Effector CD8-positive, alpha-beta T cell (primary cell): ENCODE results near the gene PNPT1.
"Not testable (repeated sequence)": the region's sequence is repeated elsewhere in the genome, so short reads cannot be mapped to it uniquely, and the experiment has no call there.

ENCODE experiments used
- DNase-seq: peaks from one replicate; lab custom pipeline; 2025; lab: John Stamatoyannopoulos, UW
- total RNA-seq, 4 experiments: gene quantifications; one replicate each; lab custom pipeline; 2026; lab: John Stamatoyannopoulos, UW

The PNPT1 gene
- 34.9 to 94.9 (median 44.9) reads per million in 4 experiments for total RNA-seq

DNA sequence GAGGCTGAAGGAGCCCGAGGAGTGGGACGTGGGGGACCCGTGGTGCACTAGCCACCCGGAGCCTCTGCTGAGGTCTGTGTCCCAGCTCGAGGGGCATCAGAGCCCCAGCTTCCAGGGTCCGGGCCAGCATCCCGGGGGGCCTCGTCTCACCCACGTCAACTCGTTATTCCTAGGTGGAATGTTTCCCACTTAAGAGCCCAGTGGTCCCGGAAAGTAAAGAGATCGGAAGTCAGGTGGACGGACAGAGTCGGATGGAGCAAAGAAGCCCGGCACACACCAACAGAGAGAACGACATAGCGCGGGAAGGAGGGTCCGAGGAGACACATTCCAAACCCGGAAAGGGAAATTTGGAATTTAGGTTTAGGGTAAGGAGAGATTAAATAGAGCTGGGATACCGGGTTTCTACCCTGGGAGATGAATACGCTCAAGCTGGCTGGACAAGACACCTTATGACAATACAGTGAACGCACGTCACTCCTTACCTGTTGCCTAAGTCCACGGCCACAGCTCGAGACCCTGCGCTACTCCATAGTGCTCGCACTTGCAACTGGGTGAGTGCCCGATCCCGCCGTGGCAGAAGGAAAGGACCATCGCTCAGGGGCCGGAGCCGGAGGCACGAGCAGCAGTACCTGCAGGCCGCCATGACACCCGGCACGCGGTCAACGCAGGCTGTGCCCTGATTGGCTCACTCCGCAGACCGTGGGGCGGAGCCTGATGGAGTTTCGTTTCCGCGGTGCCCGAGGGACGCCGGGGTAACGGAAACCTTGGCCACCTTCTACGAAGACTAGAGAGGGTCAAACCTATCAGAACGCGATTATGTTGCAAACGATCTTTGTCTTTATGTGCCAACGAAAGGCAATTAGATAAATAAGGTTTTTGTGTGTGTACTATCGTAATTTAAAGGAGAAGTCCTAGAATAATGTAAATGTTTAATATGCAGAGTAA, at the start of gene PNPT1:
Gene PNPT1 (minus strand): TSS at position 664 of the 945 bp plus-strand sequence. CDS start 21 bp downstream, at position 643.
- DNase-seq = peak; percentile 84

DNA sequence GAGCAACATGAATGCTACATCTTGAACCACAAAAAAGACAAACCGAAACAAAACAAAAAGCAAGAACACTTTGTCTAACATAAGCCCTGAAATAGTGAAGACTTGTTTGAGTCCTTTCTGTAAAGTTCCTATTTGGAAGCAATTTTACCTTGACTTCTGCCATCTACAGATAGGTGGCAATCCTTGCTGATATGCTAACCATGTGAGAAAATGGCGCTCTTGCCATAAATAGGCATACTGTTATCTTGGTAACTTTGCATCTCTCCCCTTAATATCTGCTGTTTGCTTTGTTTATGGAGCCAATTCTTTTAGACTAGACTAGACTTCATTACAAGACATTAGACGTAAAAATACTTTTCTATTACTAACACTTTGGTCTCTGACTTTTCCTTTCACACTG, 49.4 kb upstream of the PNPT1 start:
- no peak for DNase-seq

DNA sequence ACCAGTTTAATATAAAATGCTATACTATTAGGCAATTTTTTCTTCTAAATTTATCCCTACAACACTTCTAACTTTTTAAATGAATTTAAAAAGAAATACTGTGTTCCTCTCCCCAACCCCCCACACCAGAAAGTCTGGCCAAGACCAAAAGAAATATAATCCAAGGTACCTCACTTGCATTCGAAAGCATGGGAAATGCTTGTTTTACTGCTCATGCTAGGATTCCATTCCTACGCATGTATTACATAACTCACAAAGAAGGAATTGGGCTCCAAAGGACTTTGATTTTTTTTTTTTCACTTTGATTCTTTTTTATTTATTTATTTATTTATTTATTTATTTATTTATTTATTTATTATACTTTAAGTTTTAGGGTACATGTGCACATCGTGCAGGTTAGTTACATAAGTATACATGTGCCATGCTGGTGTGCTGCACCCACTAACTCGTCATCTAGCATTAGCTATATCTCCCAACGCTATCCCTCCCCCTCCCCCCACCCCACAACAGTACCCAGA, 42.4 kb upstream of the PNPT1 start:
- not testable (repeated sequence) for DNase-seq

DNA sequence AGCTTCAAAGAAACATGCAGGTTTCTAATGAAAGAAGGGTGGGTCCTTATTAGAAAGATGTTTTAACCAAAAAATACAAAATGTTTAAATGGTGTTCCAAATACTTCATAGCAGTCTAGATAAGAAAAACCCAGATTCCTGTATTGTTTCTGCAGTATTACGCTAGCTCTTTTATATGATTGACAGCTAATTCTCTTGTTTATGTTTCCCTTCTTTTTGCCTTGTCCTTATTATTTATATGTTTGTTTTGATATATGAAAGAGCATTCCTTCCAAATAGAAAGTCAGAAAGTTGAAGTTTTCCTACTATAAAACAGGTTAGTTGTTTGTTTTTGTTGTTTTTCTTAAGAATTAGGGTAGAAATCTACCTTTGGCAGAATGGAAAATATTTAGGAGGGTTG, 41.1 kb upstream of the PNPT1 start:
- DNase-seq = no peak

DNA sequence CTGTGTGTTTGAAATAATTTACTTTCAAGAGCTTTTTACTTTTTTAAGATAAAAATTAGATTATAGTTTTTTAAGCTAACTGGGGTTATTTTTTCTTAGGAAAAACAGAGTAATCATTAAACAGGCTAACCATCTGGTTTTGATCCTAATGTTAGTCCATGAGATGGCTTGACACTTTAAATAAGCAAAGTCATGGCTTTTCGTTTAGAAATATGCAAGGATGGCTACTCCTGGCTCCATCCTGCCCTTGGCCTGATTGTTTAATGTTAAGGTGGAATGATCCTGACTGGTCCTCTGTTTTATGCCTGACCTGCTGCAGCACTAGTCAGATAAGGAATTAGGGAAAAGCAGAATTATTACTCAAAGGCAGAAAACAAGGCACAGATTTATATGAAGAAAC, 39.7 kb upstream of the PNPT1 start:
- DNase-seq = no peak

DNA sequence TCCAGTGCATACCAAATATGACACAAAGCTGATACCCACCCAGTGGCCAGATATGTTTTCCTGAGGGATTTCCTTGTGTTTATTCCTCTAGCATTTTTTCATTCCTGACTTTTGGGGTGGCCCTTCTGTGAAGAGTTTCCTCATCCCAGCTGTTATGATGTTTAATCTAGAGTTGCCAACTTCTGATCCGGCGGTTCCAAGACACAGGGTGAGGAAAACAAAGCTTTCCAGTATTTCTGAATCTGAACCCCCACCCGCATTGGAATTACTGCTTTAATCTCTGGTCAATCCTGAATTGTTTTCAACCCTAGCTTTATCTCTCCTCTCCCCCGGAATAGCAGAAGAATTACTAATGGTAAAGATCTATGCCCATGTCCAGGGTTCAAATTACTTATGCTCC, 39.2 kb upstream of the PNPT1 start:
- DNase-seq = no peak

DNA sequence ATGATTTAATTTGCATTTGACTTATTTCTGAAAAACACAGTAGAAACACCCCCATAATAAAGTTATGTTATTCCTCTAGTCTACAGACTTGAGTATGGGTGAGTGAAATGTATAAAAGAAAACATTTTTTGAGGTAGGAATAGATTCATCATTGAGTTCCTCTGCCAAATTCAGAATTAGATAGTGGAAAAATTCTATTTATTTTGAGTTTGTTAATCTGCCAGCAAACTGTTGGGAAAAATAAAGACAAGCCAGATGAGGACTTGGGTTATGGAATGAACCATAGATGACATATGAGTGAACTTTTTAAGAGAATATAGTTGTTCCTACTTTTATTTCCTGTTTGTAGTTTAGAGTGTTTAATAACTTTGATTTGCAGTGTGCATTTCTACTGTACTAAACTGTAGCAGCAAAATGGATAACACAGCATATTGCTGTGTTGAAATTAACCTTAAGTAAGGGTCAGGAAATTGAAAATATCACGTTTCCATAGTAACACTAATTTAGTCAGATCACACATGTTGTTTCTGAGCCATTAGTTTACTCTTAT, 35.6 kb upstream of the PNPT1 start:
- no peak for DNase-seq

DNA sequence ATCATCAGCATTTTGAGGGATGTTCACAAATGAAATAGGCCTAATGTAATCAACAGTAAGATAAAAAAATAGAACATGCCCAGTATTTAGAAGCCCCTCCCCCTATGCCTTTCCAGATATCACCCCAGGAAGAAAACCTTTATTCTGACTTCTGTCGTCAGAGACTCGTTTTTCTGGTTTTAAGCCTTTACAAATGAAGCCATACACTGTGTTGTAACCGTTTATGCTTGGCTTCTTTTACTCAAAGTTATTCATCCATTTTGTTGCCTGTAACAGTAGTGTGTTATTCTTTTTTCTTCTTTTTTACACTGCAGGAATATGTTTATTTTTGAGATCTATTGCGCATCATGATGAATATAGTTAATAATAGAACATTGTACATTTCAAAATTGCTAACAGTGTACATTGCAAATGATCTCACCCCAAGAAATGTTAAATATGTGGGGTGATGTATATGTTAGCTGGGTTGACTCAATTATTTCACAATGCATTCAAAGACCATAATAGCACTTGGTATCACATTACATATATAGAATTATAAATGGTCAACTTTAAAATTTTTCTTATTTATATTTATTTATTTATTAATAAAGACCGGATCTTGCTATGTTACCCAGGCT, 28.1 kb upstream of the PNPT1 start:
- no peak for DNase-seq

DNA sequence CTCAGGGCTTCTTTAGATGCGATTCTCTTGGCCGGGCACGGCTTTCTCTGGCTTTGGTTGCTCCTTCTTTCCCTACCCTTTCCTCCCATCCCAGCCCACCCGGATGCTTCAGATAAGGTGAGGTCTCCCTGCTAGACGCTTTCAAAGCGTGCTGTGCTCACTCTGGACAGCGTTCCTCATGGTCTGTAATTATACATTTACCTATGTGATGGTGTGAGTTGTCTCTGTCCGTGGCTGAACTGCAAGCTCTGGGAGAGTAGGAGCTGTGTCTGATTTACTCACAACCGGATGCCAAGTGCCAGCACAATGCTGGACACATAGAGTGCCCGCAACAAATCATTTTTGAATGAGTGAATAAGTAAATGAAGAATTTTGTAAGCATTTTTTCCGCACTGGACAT, 26.8 kb upstream of the PNPT1 start:
- no peak for DNase-seq

DNA sequence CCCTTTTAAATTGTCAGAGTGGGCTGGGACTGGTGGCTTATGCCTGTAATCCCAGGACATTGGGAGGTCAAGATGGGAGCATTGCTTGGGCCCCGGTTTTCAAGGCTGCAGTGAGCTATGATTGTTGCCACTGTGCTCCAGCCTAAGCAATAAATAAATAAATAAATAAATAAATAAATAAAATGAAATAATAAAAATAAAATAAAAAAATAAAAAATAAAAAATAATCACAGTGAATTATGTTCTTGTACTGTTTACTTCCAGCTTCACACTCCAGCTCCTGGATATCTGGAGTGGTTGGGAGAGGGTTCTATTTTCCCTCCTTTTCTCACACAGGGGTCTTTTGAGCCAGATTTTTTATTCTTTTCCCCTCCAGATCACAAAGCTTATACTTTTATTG, 26.2 kb upstream of the PNPT1 start:
- DNase-seq = no peak

DNA sequence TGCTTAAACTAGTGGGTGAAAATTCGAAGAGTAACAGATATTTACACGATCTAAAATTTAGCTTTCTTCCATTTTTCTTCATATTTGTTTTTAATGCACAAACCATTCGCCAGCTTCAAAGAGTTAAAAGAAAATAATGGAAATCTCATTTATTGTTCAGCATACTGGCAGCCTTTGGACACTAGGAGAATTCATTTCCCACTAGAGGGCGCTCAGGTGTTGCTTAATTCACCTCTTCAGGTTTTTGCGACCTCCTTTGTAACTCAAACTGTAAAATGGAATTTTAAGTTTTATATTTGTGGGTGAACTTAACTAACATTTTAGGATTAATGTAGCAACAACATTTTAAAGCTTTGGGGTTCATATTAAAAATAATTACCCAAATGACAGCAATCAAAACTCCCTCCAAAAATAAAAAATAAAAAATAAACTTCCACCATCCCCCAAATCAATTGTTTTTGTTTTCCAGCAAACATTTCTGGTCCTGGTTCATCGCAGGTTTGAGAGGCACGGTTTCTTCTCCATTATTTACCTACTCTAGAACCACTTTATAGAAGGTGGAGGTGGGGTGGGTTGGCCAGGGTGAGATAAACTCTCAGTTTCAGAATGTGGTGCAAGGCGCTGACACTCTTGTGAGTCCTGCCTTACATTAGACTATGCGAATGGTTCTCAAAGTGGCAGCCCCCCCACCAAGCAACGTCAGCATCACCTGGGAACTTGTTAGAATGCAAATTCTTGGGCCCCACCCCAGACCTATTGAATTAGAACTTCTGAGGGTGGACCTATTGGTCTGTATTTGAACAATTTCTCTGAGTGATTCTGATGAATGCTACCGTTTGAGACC, 24.7 kb upstream of the PNPT1 start:
- DNase-seq = peak; percentile 1

DNA sequence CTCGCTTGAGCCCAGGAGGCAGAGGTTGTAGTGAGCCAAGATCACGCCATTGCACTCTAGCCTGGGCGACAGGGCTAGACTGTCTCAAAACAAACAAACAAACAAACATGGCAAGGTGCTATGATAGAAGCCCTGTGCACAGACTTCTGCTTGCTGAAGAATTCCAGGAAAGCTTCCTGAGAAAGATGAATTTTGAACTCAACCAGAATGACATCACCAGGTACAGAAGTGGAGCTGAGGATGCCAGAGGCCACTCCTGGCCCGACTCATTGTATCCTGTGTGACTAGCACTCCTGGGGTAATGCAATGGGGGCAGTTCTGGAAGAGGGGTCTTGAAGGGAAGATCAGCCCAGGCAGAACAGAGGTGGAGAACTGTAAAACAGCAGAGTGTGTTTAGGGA, 22.0 kb upstream of the PNPT1 start:
- no peak for DNase-seq

DNA sequence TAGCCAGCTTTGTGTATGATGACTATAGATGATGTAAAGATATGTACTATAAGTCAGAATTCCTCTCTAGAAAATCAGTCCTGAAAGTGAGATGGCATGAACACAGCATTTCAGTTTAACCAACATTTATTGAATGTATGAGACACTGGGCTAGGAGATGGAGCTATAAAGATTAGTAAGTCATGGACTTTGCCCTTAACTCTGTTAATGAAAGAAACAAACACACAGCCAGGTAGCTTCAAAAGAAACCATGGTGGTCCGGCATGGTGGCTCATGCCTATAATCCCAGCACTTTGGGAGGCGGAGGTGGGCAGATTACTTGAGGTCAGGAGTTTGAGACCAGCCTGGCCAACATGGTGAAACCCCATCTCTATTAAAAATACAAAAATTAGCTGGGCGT, 21.5 kb upstream of the PNPT1 start:
- not testable (repeated sequence) for DNase-seq

DNA sequence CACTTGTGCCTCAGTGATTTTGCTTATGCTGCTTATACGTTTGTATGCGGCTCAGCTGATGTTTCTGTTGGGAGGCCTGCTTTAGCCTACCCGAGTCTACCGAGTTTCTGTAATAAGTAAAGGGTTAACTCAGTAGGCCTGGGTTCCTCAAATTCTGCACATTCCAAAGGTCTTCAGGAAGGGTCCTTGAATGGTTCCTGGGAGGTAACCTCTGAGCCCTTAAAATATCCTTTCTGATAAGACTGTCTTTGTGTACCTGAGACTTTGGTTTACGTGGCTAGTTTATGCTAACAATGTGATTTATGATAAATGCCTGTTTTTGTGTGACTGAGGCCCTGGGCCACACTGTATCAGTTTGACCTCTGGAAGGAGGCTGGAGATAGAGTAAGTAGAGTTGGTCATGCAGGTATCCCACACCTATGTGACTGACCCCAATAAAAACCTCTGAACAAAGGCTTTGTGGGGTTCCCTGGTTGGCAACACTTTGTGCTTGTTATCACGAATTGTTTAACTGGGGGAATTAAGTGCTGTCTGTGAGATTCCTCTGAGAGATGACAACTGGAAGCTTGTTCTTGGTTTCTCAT, 18.9 kb upstream of the PNPT1 start:
- no peak for DNase-seq

DNA sequence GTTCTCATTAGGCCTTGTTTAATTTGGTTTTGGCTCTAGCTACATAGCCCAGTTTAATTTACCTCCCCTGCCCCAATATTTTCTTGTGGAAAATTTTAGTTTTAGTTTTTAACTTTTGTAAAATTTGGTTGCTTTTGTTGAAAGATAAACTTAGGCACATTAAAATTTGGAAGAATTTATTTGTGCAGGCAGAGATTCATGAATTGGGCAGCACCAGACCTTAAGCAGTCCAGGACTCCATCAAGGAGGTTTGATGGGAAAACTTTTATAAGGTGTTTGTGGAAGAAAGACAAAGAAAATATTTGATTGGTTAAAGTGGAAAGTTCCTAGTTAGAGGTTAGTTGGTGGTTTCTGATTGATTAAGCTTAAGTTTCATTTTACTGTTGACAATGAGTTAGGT, 16.4 kb upstream of the PNPT1 start:
- DNase-seq = no peak

DNA sequence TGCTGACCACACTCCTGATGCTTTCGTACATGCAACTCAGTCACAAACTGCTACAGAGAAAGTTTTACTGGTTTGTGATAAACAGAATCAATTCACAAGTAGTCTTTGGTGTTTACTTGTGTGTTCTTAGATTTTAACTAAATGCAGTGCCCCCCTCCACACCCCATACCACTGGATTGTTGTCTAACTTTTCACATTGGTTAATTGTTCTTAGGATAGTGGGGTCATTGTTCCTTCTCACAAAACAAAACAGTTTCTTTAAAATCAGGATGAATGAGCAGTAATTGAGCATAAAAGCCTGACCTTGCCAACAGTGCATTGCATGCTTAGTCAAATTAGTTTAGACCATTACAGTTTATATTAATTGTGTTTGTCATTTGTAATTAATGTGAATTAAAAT, 14.1 kb upstream of the PNPT1 start:
- no peak for DNase-seq

DNA sequence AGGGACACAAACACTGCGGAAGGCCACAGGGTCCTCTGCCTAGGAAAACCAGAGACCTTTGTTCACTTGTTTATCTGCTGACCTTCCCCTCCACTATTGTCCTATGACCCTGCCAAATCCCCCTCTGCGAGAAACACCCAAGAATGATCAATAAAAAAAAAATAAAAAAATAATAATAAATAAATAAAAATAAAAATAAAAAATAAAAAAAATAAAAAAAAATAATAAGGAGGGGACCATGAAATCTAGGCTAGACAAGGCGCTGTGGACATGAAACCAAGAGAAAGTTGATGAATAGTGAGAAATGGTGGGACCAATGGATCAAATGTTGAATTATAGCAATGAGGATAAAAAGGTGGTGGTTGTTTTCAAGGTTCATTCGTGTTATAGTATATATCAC, 12.6 kb upstream of the PNPT1 start:
- DNase-seq = not testable (repeated sequence)

DNA sequence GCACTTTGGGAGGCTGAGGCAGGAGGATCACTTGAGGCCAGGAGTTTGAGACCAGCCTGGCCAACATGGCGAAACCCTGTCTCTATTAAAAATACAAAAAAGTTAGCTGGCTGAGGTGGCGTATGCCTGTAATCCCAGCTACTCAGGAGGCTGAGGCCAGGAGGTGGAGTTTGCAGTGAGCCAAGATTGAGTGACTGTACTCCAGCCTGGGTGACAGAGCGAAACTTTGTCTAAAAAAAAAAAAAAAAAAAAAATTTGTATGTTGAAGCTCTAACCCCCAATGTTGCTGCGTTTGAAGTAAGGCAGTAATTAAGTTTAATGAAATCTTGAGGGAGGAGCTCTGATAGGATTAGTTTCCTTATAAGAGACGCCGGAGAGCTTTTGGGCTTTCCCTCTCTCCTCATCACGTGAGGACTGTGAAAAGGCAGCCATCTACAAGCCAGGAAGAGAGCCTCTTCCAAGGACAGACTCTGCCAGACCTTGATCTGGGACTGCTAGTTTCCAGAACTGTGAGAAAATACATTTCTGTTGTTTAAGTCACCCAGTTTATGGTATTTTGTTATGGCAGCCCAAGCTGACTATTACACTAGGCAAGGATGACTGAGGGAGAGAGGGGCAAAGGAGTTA, 11.5 kb upstream of the PNPT1 start:
- no peak for DNase-seq

DNA sequence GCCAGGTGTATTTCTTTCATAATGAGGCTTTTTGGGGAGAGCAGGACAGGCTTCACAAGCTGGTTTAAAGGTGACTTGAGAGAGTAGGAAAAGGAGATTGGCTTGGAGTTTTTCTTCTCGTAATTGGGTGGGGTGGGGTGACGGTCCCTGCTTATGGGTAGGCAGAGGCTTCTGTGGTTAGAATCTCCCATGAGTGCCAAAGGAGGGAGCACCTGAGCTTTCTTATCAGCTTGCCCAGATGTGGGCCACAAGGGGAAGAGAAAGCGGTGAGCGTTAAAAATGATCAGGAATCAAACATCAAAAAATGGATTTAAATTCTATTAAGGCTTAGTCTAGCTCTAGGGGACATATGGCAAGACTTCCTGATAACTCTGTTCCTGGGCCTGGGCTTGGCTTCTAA, 9.7 kb upstream of the PNPT1 start:
- no peak for DNase-seq

DNA sequence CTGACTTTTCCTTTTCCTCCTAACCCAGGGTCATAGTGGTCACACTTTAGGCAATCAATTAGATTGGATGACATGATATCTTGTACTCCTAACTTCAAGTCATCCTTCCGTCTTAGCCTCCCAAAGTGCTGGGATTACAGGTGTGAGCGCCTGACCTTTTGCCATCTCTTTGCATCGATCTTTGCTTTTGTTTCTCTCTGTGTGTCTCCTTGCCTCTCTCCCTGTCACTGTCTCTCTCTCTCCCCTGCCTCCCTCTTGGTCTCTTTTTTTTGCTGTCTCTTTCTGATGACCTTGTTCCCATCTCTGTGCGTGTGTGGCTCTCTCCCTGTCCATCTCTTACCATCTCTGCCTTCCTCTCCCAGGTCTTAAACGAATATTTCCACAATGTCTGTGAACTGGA, 904 bp downstream of the PNPT1 start:
- DNase-seq = not testable (repeated sequence)

DNA sequence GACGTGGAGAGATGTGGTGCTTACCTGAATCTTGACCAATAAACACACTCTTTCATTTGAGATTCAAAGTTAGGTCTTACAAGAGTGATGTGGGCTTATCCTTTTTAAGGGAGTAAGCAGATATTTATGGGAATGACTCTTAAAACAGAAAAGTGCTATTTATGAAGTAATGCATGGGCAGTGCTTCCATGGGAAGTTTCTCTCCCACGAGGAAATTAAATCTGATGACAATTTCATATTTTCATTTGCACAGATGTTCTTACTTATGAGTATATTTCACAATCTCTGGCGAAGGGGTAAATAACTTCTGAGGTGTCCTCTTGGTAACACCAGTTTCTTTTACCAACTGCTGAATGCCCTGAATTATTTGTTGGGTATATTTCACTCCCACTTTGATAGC, 21.0 kb downstream of the PNPT1 start:
- DNase-seq = no peak
